Spleen (tissue), 7 donors: ENCODE data around the gene P2RX7.

Experiments used
- POLR2A ChIP-seq, 3 donors: fragments of 450-650 bp; IDR thresholded peaks; one replicate each; pipeline ENCODE4 v1.5.1; 2017; ENCODE audit warnings: antibody characterized with exemption in 3 of 3, mild to moderate bottlenecking in 1 of 3
- TF ChIP-seq, protein P1 (sequence below), 11 experiments: fragments of 200-600 bp in 7 of 11; fragments of 450-650 bp in 4 of 11; sonication (generic) in 4 of 11; IDR thresholded peaks in 8 of 11; conservative IDR thresholded peaks in 3 of 11; 1 replicate in 7 of 11; 2 replicates in 4 of 11; pipeline versions ENCODE4 v1.4.0 to v1.8.0; 2016 to 2021; ENCODE audit warnings: antibody characterized with exemption in 11 of 11, inconsistent platforms in 4 of 11, mild to moderate bottlenecking in 1 of 11
- donor health status: DM: no; HTN: no; CAD: no; lungs with moderate emphysema.
- donor health status: DM: no; HTN: no; CAD: no.
- donor health status: DM: no; HTN: no; CAD: no.

GRCh38 chr12:121170151-121170550 lies 37.5 kb downstream of the P2RX7 start:
- no peak for TF ChIP-seq POLR2A (IDR thresholded peaks at IDR 0.05)
- TF ChIP-seq, protein P1, sequence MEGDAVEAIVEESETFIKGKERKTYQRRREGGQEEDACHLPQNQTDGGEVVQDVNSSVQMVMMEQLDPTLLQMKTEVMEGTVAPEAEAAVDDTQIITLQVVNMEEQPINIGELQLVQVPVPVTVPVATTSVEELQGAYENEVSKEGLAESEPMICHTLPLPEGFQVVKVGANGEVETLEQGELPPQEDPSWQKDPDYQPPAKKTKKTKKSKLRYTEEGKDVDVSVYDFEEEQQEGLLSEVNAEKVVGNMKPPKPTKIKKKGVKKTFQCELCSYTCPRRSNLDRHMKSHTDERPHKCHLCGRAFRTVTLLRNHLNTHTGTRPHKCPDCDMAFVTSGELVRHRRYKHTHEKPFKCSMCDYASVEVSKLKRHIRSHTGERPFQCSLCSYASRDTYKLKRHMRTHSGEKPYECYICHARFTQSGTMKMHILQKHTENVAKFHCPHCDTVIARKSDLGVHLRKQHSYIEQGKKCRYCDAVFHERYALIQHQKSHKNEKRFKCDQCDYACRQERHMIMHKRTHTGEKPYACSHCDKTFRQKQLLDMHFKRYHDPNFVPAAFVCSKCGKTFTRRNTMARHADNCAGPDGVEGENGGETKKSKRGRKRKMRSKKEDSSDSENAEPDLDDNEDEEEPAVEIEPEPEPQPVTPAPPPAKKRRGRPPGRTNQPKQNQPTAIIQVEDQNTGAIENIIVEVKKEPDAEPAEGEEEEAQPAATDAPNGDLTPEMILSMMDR (IDR thresholded peaks at IDR 0.05 in 8 of 11, conservative IDR thresholded peaks at IDR 0.05 in 3 of 11), result no peak
